ENCODE measurements around the gene PSMG3.
"Not testable (repeated sequence)": the region's sequence is repeated elsewhere in the genome, so short reads cannot be mapped to it uniquely, and the experiment has no call there.

The PSMG3 gene

GRCh38 chr7:1596181-1597043, 26.6 kb upstream of the PSMG3 start:
- DNase-seq: no peak

GRCh38 chr7:1595636-1596035, 25.8 kb upstream of the PSMG3 start:
- DNase-seq: no peak

GRCh38 chr7:1595027-1595426, 25.2 kb upstream of the PSMG3 start:
- no peak for DNase-seq

GRCh38 chr7:1593904-1594421, 24.1 kb upstream of the PSMG3 start:
- no peak for DNase-seq

- DNase-seq: peak; percentile 30
These were observed 23.4 kb upstream of the PSMG3 start for GRCh38 chr7:1593091-1593866.

GRCh38 chr7:1592299-1592871, 22.6 kb upstream of the PSMG3 start:
- peak; percentile 16 for DNase-seq

- DNase-seq: peak; percentile 16
These were observed 22.0 kb upstream of the PSMG3 start for GRCh38 chr7:1591876-1592275.

- DNase-seq: no peak
These were observed 21.6 kb upstream of the PSMG3 start for GRCh38 chr7:1591396-1591795.

- DNase-seq: no peak
These were observed 21.1 kb upstream of the PSMG3 start for GRCh38 chr7:1590887-1591286.

- DNase-seq: no peak
These were observed 20.6 kb upstream of the PSMG3 start for GRCh38 chr7:1590476-1590875.

- DNase-seq: no peak
These were observed 19.1 kb upstream of the PSMG3 start for GRCh38 chr7:1588978-1589377.

GRCh38 chr7:1587738-1588137, 17.9 kb upstream of the PSMG3 start:
- no peak for DNase-seq

GRCh38 chr7:1586827-1587705, 17.2 kb upstream of the PSMG3 start:
- DNase-seq: no peak

GRCh38 chr7:1586126-1586826, 16.4 kb upstream of the PSMG3 start:
- no peak for DNase-seq

GRCh38 chr7:1585142-1585981, 15.5 kb upstream of the PSMG3 start:
- DNase-seq: no peak

GRCh38 chr7:1584700-1585099, 14.9 kb upstream of the PSMG3 start:
- no peak for DNase-seq

- not testable (repeated sequence) for DNase-seq
These were observed 13.6 kb upstream of the PSMG3 start for GRCh38 chr7:1583241-1583930.

- no peak for DNase-seq
These were observed 10.7 kb upstream of the PSMG3 start for GRCh38 chr7:1580422-1581030.

- DNase-seq: peak; percentile 80
These were observed 9.9 kb upstream of the PSMG3 start for GRCh38 chr7:1579481-1580421.

All from stimulated activated CD4-positive, alpha-beta T cell treated with anti-CD3 and anti-CD28 coated beads, Interleukin-15, amount 100 ng/mL, for 24 hours (primary cell).